Measurements from ENCODE around the gene TCAIM. TPM values are rescaled to one million over a fixed set of nuclear protein-coding genes. Genes with fewer than 3 reads are reported as not detected.

Gene TCAIM
- total RNA-seq (2014; rRNA removed; shearing (Covaris generic)): 18.2 and 18.9 TPM in 2 replicates

GRCh38 chr3:44338010-44338827 lies at the start of gene TCAIM:
TSS of gene TCAIM (plus strand) at chr3:44338766. CDS start at chr3:44354783, 16,017 bp downstream.

Other genes with a start within 250 kb of the TCAIM start
- not detected in 2 replicates for gene TOPAZ1, start 96.9 kb upstream of the TCAIM start, total RNA-seq (2014; rRNA removed; shearing (Covaris generic))
- gene ZNF445, start 138.9 kb downstream of the TCAIM start, total RNA-seq (2014; rRNA removed; shearing (Covaris generic)): 4.8 and 7.5 TPM in 2 replicates
- gene ZKSCAN7, start 216.4 kb downstream of the TCAIM start, total RNA-seq (2014; rRNA removed; shearing (Covaris generic)): not detected in 2 replicates
- 0.24 and 0.30 TPM in 2 replicates for gene ZNF660, start 246.2 kb downstream of the TCAIM start, total RNA-seq (2014; rRNA removed; shearing (Covaris generic))